ENCODE results near the gene AVPI1.
A peak's percentile ranks its signal among the peaks of the same experiment; 100 is the strongest.

Gene AVPI1

DNA sequence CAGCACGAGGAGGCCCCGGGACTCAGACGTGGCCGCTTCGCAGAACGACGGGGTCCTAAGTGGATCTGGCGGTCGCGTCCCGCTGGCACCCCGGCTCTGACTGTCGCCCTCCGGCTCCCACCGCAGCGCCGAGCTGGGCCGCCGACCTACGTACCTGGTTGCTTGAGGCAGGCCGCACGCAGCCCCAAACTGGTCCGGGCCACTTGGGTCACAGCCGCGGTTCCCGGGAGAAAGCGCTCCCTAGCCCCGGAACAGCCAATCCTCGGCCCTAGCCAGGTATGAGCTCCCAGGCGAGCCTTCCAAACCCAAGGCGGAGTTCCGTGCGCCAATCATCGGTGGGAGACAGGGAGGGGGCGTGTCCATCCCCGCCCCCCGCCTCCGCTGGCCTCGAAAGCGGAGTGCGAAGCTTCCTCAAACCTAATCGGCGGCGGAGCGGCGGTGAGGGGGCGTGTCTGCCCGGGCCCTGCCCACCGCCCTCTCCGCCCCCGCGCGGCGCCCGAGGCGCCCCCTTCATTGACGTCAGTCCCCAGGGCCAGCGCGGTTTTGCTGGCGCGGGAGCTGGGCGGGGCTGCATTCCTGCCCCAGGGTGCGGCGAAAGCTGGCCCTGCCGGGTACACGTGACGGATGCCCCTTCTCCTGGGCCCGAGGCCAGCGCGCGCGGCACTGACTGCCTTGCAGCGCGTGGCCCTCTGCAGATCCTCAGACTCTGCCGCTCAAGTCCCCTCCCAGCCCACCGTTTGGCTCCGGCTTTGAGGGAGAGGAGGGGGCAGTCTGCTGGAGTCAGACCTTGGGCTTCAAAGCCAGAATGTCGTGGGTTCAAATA lies at the start of gene AVPI1:
AVPI1 (minus strand) TSS at position 280 of the 823 bp plus-strand sequence. CDS start 7,336 bp downstream, outside the sequence.
- DNase-seq (ENCODE audit: low read depth), result peak; percentile 98

GRCh38 chr10:97736403-97736901 lies 49.4 kb upstream of the AVPI1 start:
- no peak for DNase-seq (ENCODE audit: low read depth)

DNA sequence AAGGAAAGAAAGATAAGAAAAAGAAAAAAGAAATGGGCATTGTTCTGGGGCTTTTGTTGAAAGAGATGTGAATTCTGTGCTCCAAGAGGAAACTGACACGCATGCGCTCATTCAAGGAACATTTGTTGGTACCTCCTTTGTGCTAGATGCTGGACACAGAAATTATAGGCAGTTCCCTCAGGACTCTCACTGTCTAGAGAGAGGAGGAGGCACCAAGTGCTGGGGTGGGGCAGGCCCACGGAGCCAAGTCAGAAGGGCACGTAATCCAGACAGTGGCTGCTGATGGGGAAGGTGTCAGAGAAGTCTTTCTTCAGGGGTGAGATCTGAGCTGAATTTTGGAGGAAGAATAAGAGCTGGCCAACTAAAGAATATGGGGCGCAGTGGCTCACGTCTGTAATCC lies 47.0 kb upstream of the AVPI1 start:
- no peak for DNase-seq (ENCODE audit: low read depth)

- DNase-seq (ENCODE audit: low read depth), result no peak
These were observed 46.2 kb upstream of the AVPI1 start for GRCh38 chr10:97733256-97733655.

DNA sequence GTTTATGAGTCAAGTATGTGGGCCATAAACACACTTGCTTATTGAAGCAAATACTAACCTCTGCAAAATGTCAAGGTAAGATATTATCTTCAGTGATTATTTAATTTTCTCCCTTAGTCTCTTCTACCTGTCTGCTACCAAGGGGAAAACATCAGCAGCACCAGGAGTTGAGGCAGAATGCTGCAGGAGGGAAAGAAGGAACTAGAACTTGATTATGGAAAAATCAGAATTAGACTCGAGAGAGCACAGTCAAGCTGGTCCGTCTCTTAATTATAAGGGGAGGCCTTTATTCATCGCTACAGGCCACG lies 45.0 kb upstream of the AVPI1 start:
- DNase-seq (ENCODE audit: low read depth), result no peak

DNA sequence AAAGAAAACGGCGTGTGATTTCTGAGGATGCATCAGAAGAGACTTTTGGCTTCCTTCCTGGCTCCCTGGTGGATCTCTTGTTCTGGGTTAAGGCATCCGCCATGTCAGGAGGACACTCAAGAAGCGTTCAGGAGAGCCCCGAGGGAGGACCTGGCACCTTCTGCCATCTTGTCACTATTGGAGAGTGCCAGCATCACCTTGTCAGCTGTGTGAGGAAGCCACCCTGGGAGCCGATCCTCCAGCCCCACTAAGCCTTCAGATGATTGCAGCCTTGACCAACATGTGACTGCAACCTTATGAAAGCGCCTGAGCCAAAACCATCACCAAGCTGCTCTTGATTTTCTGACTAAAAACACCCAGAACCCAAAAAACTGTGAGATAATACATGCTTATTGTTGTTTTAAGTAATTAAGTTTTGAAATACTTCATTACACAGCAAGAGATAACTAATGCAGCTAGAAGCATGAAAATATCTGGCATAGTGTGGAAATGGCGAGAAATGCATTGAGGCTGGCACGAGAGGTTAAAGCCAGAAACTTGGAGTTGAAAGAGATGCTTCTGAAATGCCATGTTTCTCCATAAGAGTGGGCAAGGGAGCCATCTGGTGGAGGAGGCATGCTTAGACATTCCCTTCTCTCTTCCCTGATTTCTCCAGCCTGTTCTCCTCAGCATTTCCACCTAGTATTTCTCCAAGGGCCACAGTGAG lies 44.5 kb upstream of the AVPI1 start:
- peak; percentile 67 for DNase-seq (ENCODE audit: low read depth)

GRCh38 chr10:97729014-97729413 lies 42.0 kb upstream of the AVPI1 start:
- no peak for DNase-seq (ENCODE audit: low read depth)

GRCh38 chr10:97726636-97727178 lies 39.7 kb upstream of the AVPI1 start:
- DNase-seq (ENCODE audit: low read depth), result peak; percentile 54

DNA sequence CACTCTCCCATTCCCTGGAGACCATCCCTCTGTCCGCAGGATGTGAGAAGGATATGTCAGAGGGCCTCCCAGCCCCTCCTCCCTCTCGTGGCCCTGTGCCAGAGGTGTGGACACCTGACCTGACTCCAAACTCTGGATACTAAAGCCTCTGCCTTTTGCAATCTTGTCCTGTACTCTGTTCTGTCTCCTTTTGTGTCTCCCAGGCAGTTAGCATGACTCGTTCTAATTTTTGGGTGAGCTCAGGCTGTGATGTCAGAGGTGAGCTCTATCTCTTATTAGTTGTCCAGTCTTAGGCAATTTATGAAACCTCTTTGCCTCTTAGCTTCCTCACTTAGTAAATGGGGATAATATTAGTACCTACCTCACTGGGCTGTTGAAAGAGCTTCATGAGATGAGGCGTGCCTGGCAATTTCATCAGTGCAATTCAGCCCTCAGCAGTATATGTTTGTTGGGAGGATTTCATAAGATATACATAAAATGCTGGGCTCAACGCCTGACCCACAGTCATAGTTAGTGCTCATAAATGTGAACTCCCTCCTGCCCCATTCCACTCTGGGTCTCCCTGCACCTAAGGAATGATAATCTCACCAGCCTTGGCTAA lies 37.4 kb upstream of the AVPI1 start:
- peak; percentile 53 for DNase-seq (ENCODE audit: low read depth)

DNA sequence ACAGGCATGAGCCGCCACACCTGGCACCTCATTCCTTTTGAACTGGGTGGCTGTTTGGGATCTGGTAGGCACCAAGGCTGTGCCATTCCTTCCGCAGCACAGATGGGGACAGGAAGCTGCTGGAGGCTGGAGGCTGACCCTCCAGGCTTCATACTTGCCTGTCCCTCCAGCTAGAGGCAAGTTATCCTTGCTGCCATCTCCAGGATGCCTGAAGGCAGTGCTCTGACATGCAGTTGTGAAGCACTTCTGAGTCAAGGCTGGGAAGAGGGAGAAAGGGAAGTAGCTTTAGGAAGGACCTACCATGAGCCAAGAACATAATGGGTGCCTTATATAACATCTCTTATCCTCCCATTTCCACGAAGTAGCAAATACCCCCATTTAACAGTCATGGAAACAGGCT lies 36.0 kb upstream of the AVPI1 start:
- no peak for DNase-seq (ENCODE audit: low read depth)

GRCh38 chr10:97721871-97722780 lies 35.1 kb upstream of the AVPI1 start:
- DNase-seq (ENCODE audit: low read depth), result no peak

- no peak for DNase-seq (ENCODE audit: low read depth)
These were observed 32.6 kb upstream of the AVPI1 start for GRCh38 chr10:97719602-97720001.

DNA sequence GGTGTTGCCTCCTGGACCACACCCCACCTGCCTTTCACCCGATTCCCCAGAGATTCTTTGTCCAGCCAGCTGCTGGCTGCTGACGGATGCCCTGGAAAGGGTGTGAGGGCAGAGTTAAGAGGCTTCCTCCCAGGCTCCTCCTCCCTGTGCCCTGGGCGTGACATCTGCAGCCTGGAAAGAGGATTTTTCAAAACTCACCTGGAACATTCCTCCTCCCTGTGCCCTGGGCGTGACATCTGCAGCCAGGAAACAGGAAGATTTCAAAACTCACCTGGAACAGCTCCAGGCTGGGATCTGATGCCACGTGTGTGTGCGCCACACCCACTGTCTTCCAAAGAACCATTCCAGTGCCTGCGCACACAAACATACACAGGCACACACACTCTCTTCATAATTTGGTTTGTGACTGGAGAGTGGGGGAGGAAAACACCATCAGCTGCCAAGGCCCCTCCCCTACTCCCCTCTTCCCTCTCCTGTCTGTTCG lies 31.7 kb upstream of the AVPI1 start:
- peak; percentile 45 for DNase-seq (ENCODE audit: low read depth)

- no peak for DNase-seq (ENCODE audit: low read depth)
These were observed 31.1 kb upstream of the AVPI1 start for GRCh38 chr10:97718178-97718577.

GRCh38 chr10:97717627-97718026 lies 30.6 kb upstream of the AVPI1 start:
- DNase-seq (ENCODE audit: low read depth), result no peak

GRCh38 chr10:97715259-97715874 lies 28.3 kb upstream of the AVPI1 start:
- no peak for DNase-seq (ENCODE audit: low read depth)

GRCh38 chr10:97714401-97715258 lies 27.6 kb upstream of the AVPI1 start:
- peak; percentile 88 for DNase-seq (ENCODE audit: low read depth)

DNA sequence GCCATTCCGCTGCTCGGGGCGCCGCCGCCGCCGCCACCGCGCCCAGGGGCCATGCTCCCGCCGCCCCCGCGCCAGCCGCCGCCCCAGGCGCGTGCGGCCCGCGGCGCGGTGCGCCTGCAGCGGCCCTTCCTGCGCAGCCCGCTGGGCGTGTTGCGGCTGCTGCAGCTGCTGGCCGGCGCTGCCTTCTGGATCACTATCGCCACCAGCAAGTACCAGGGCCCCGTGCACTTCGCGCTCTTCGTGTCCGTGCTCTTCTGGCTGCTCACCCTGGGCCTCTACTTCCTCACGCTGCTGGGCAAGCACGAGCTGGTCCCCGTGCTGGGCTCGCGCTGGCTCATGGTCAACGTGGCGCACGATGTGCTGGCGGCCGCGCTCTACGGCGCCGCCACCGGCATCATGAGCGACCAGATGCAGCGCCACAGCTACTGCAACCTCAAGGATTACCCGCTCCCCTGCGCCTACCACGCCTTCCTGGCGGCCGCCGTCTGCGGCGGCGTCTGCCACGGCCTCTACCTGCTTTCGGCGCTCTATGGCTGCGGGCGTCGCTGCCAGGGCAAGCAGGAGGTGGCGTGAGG lies 26.9 kb upstream of the AVPI1 start:
- peak; percentile 70 for DNase-seq (ENCODE audit: low read depth)

- peak; percentile 94 for DNase-seq (ENCODE audit: low read depth)
These were observed 26.3 kb upstream of the AVPI1 start, which contains the start of gene MARVELD1 for GRCh38 chr10:97713339-97713825. Gene MARVELD1 (plus strand): TSS chr10:97713730. CDS start chr10:97713877, 147 bp downstream.
